Erythroblast (primary cell): ENCODE data around the gene CSNK1E.

ENCODE experiments used
- GATA1 ChIP-seq: IDR thresholded peaks from 2 replicates; pipeline ENCODE4 v1.6.1; 2011; ENCODE audit warnings: low read depth, mild to moderate bottlenecking, control low read depth, low read length, moderate library complexity
- POLR2A ChIP-seq: IDR thresholded peaks from 2 replicates; pipeline ENCODE4 v1.6.1; 2011; ENCODE audit warnings: mild to moderate bottlenecking, low read length

DNA sequence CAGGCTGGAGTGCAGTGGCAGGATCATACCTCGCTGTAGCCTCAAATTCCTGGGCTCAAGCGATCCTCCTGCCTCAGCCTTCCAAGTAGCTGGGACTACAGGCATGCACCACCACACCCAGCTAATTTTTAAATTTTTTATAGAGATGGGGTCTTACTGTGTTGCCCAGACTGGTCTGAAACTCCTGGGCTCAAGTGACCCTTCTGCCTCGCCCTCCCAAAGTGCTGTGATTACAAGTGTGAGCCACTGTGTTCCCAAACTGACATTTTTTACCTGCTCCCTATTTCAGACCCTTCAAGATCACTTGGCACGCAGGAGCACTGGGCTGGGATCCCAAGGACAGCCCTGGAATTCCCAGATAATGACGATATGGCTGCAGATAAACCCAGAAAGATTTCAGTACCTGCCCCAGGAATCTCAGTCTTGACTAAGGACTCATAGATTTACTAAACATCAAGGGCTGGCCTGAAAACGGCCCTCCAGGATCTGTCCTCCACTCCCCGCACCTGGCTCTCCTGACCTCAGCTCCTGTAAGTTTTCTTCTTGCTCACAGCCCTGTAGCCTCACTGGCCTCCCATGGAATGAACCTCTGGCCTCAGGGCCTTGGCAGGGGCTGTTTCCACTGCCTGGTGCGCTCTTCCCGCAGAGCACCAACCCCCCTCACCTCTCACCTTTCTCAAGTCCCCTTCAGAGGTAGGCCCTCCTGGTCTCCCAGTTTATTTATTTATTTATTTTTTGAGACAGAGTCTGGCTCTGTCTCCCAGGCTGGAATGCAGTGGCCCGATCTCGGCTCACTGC lies 3.6 kb upstream of the CSNK1E start:
- TF ChIP-seq POLR2A (no peak), GATA1 (no peak)
